ENCODE measurements around the gene PMM2. TPM values are rescaled to one million over a fixed set of nuclear protein-coding genes. Genes with fewer than 3 reads are reported as not detected.

Gene PMM2
- total RNA-seq, 4 donors from 2014 or later = 20.0 to 33.0 (median 25.7) TPM

DNA sequence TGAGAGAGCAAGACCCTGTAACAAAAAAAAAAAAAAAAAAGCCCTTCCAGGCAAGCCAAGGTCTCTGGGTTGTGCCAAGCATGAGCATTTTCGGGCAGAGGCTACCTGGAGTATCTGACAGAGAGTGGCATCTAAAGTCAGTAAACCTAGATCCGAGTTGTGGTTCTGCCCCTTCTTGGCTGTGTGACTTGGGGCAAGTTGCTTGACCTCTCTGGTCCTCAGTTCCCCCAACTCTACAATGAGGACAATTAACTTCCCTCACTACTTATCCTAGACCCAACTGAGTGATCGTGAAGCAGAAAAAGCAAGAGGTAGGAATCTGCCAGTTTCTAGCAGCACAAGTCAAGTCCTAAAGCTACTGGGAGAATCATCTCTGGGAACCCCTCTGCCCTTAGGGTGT lies 34.6 kb upstream of the PMM2 start:
- peak in 1 of 2 donors; percentile 7 for DNase-seq (ENCODE audit: low spot score in 2 of 2)
- Histone ChIP-seq H3K27me3 (no peaks in the 10 kb centered on the region), H3K4me1 (no peaks in the 10 kb centered on the region), H3K27ac (no peak overlapping the region), H3K4me3 (no peak overlapping the region), H3K36me3 (peaks cover 25% of the 10 kb centered on the region), H3K9me3 (no peaks in the 10 kb centered on the region)
- 94% methylated on average over 3 of the region's 3 CpGs for WGBS
- TF ChIP-seq, protein P1, sequence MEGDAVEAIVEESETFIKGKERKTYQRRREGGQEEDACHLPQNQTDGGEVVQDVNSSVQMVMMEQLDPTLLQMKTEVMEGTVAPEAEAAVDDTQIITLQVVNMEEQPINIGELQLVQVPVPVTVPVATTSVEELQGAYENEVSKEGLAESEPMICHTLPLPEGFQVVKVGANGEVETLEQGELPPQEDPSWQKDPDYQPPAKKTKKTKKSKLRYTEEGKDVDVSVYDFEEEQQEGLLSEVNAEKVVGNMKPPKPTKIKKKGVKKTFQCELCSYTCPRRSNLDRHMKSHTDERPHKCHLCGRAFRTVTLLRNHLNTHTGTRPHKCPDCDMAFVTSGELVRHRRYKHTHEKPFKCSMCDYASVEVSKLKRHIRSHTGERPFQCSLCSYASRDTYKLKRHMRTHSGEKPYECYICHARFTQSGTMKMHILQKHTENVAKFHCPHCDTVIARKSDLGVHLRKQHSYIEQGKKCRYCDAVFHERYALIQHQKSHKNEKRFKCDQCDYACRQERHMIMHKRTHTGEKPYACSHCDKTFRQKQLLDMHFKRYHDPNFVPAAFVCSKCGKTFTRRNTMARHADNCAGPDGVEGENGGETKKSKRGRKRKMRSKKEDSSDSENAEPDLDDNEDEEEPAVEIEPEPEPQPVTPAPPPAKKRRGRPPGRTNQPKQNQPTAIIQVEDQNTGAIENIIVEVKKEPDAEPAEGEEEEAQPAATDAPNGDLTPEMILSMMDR (IDR thresholded peaks at IDR 0.05) = no peak
- no peak for TF ChIP-seq POLR2A (IDR thresholded peaks at IDR 0.05)
- no peak for TF ChIP-seq POLR2AphosphoS5 (IDR thresholded peaks at IDR 0.05)
- TF ChIP-seq EP300 (IDR thresholded peaks at IDR 0.05) = no peak

DNA sequence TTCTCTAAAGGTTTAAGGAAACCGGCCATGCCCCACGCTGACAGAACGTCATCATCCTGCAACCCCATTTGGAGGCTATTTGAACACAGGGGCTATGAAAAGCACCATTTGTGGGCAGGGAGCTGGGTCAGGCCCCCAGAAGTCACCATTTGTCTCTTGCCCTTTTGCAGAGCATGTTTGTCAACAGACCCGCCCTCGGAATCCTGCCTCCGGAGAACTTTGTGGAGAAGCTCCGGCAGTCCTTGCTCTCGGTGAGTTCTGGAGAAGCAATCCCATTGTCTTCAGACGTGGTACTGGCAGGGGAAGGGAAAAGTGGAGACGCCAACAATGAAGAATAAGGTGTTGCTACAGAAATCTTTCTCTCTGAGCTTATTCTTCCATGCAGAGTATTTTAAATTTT lies 33.7 kb upstream of the PMM2 start:
- H3K36me3 ChIP-seq = peaks cover 33% of the 10 kb centered on the region

DNA sequence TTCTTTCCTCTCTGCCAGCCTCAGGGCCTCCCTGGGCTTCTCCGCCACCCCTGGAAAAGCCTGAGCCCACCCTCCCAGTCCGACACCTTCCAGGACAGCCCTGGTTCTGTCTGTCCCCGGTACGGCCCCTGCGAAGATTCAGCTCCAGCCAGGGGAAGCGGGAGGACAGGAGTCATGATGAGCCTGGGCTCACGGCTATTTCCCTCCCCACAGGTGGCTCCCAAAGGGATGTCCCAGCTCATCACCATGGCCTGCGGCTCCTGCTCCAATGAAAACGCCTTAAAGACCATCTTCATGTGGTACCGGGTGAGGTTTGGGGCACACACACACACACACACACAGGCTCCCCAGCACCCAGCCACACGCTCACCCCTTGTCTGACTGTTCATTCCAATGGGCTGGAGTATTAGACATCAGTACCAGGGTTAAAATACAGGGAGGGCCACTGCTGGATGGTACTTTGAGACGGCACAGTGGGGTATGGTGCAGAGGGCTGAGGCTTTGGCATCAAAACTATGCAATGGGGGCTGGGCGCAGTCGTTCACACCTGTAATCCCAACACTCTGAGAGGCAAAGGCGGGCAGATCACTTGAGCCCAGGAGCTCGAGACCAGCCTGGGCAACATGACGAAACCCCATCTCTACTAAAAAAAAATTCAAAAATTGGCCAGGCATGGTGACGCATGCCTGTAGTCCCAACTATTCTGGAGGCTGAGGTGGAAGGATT lies 33.0 kb upstream of the PMM2 start:
- 89% methylated on average over 14 of the region's 18 CpGs for WGBS
- TF ChIP-seq POLR2AphosphoS5 (IDR thresholded peaks at IDR 0.05) = no peak
- TF ChIP-seq POLR2A (IDR thresholded peaks at IDR 0.05) = no peak
- TF ChIP-seq, protein P1 (IDR thresholded peaks at IDR 0.05) = no peak
- no peak for TF ChIP-seq EP300 (IDR thresholded peaks at IDR 0.05)
- peaks cover 36% of the 10 kb centered on the region for H3K36me3 ChIP-seq

More for the DNA sequence above, 33.7 kb upstream of the PMM2 start:
- Histone ChIP-seq H3K27ac (no peak overlapping the region), H3K4me3 (no peak overlapping the region), H3K27me3 (no peaks in the 10 kb centered on the region), H3K4me1 (no peaks in the 10 kb centered on the region), H3K9me3 (no peaks in the 10 kb centered on the region)
- WGBS = 80% methylated on average over 10 of the region's 10 CpGs
- TF ChIP-seq POLR2A (IDR thresholded peaks at IDR 0.05) (no peak), POLR2AphosphoS5 (IDR thresholded peaks at IDR 0.05) (no peak), EP300 (IDR thresholded peaks at IDR 0.05) (no peak)
- TF ChIP-seq, protein P1 (IDR thresholded peaks at IDR 0.05) = no peak
- DNase-seq (ENCODE audit: low spot score in 2 of 2) = peak in 1 of 2 donors; percentile 33

DNA sequence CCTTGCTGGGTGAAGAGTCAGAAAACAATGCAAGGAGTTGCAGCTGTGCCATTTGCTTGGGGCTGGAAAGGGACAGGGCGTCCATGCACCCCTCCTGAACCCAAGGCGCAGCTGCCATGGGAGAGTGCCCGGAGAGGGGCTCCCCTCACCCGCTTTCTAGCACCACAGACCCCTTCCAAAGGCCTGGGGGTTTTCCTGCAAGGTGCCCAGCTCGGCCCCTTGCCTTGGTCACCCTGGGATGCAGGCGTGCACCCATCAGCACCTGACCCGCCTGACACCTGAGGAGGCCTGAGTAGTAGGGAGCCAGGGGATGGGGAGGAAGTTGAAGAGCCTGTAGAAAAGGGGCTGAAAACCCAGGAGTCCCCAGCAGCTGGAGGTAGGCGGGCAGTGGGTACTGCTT lies 30.5 kb upstream of the PMM2 start:
- H3K36me3 ChIP-seq = peaks cover 40% of the 10 kb centered on the region

More for the DNA sequence above, 33.0 kb upstream of the PMM2 start:
- no peak overlapping the region for H3K4me3 ChIP-seq
- peak in 1 of 2 donors; percentile 35 for DNase-seq (ENCODE audit: low spot score in 2 of 2)
- no peaks in the 10 kb centered on the region for H3K4me1 ChIP-seq
- H3K27me3 ChIP-seq = no peaks in the 10 kb centered on the region
- no peak overlapping the region for H3K27ac ChIP-seq
- no peaks in the 10 kb centered on the region for H3K9me3 ChIP-seq

DNA sequence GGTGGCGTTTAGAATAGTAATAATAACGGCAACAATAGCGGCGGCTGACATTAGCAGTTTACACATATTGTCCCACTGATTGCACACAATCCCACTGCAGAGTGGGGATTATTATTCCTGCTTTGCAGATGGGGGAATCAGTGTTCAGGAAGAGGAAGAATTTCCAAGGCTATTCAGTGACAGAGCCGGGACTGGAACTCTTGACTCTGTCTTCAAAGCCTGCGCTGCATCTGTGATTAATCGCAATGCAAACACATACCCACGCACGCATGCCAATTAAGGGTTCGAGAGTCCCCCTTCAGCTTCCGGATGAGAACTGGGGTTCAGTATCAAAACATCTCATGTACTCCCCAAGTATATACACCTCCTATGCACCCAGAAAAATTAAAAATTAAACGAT lies 29.4 kb upstream of the PMM2 start:
- no peaks in the 10 kb centered on the region for H3K4me1 ChIP-seq
- no peaks in the 10 kb centered on the region for H3K9me3 ChIP-seq
- H3K36me3 ChIP-seq = peaks cover 47% of the 10 kb centered on the region
- TF ChIP-seq EP300 (IDR thresholded peaks at IDR 0.05) (no peak), POLR2A (IDR thresholded peaks at IDR 0.05) (no peak), POLR2AphosphoS5 (IDR thresholded peaks at IDR 0.05) (no peak)
- TF ChIP-seq, protein P1 (IDR thresholded peaks at IDR 0.05) = no peak
- WGBS = 90% methylated on average over 12 of the region's 12 CpGs
- no peak overlapping the region for H3K4me3 ChIP-seq
- no peak for DNase-seq (ENCODE audit: low spot score in 2 of 2)
- no peak overlapping the region for H3K27ac ChIP-seq
- H3K27me3 ChIP-seq = no peaks in the 10 kb centered on the region

More for the DNA sequence above, 30.5 kb upstream of the PMM2 start:
- H3K4me1 ChIP-seq = no peaks in the 10 kb centered on the region
- H3K27ac ChIP-seq = no peak overlapping the region
- peak in 1 of 2 donors; percentile 28 for DNase-seq (ENCODE audit: low spot score in 2 of 2)
- no peaks in the 10 kb centered on the region for H3K9me3 ChIP-seq
- no peak for TF ChIP-seq POLR2AphosphoS5 (IDR thresholded peaks at IDR 0.05)
- TF ChIP-seq EP300 (IDR thresholded peaks at IDR 0.05) = no peak
- TF ChIP-seq, protein P1 (IDR thresholded peaks at IDR 0.05) = no peak
- no peak for TF ChIP-seq POLR2A (IDR thresholded peaks at IDR 0.05)
- 89% methylated on average over 4 of the region's 8 CpGs for whole genome bisulfite sequencing
- no peak overlapping the region for H3K4me3 ChIP-seq
- H3K27me3 ChIP-seq = no peaks in the 10 kb centered on the region
